ENCODE measurements around the gene GSTM3.

GSTM3 gene

GRCh38 chr1:109740615-109741373 lies at the start of gene GSTM3:
TSS of gene GSTM3 (minus strand) at chr1:109741038. CDS start at chr1:109740287, 751 bp downstream.
- peak; percentile 1 for DNase-seq (ENCODE audit: low spot score)

GRCh38 chr1:109790329-109790728 lies 49.5 kb upstream of the GSTM3 start:
- no peak for DNase-seq (ENCODE audit: low spot score)

- no peak for DNase-seq (ENCODE audit: low spot score)
Measured at GRCh38 chr1:109789551-109790180, 48.8 kb upstream of the GSTM3 start.

GRCh38 chr1:109788695-109789521 lies 48.1 kb upstream of the GSTM3 start:
- DNase-seq (ENCODE audit: low spot score), result no peak

- no peak for DNase-seq (ENCODE audit: low spot score)
Measured at GRCh38 chr1:109787845-109788601, 47.2 kb upstream of the GSTM3 start.

- no peak for DNase-seq (ENCODE audit: low spot score)
Measured at GRCh38 chr1:109787211-109787844, 46.5 kb upstream of the GSTM3 start.

- no peak for DNase-seq (ENCODE audit: low spot score)
Measured at GRCh38 chr1:109786531-109787021, 45.7 kb upstream of the GSTM3 start.

- DNase-seq (ENCODE audit: low spot score), result no peak
Measured at GRCh38 chr1:109786112-109786480, 45.3 kb upstream of the GSTM3 start.

- no peak for DNase-seq (ENCODE audit: low spot score)
Measured at GRCh38 chr1:109785446-109786111, 44.7 kb upstream of the GSTM3 start.

GRCh38 chr1:109784551-109785252 lies 43.9 kb upstream of the GSTM3 start:
- DNase-seq (ENCODE audit: low spot score), result no peak

GRCh38 chr1:109783436-109783835 lies 42.6 kb upstream of the GSTM3 start:
- DNase-seq (ENCODE audit: low spot score), result no peak

GRCh38 chr1:109782927-109783326 lies 42.1 kb upstream of the GSTM3 start:
- no peak for DNase-seq (ENCODE audit: low spot score)

- DNase-seq (ENCODE audit: low spot score), result no peak
Measured at GRCh38 chr1:109782514-109782913, 41.7 kb upstream of the GSTM3 start.

- no peak for DNase-seq (ENCODE audit: low spot score)
Measured at GRCh38 chr1:109781806-109782205, 41.0 kb upstream of the GSTM3 start.

- DNase-seq (ENCODE audit: low spot score), result no peak
Measured at GRCh38 chr1:109780982-109781381, 40.1 kb upstream of the GSTM3 start.

GRCh38 chr1:109777980-109778625 lies 37.3 kb upstream of the GSTM3 start:
- DNase-seq (ENCODE audit: low spot score), result no peak

- no peak for DNase-seq (ENCODE audit: low spot score)
Measured at GRCh38 chr1:109777436-109777835, 36.6 kb upstream of the GSTM3 start.

GRCh38 chr1:109776911-109777310 lies 36.1 kb upstream of the GSTM3 start:
- DNase-seq (ENCODE audit: low spot score), result peak; percentile 91

GRCh38 chr1:109776206-109776835 lies 35.5 kb upstream of the GSTM3 start:
- DNase-seq (ENCODE audit: low spot score), result no peak
